Stimulated activated effector memory CD8-positive, alpha-beta T cell treated with anti-CD3 and anti-CD28 coated beads, Interleukin-12 subunit alpha, Interleukin-12 subunit beta, amount 100 ng/mL, for 72 hours (primary cell): Measurements from ENCODE around the gene SLC26A4.

Experiments
- ATAC-seq: fragments of 150-1000 bp; cut with Tn5 transposase; 2 replicates; pipeline ENCODE4 v1.10.0; 2021
- DNase-seq, 2 donors: peaks; one replicate each; pipeline ENCODE4 v3.0.0; 2021 to 2022; ENCODE audit warnings: low spot score in 2 of 2
- H3K27ac Mint-ChIP-seq: one replicate; pipeline ENCODE4 v1.8.0; 2022; ENCODE audit warnings: mild to moderate bottlenecking, mixed read lengths
- H3K36me3 Mint-ChIP-seq: one replicate; pipeline ENCODE4 v1.8.0; 2022; ENCODE audit warnings: mild to moderate bottlenecking, mixed read lengths
- H3K4me1 Mint-ChIP-seq: one replicate; pipeline ENCODE4 v1.8.0; 2022; ENCODE audit warnings: mixed read lengths
- H3K4me3 Mint-ChIP-seq: one replicate; pipeline ENCODE4 v1.8.0; 2022; ENCODE audit warnings: mild to moderate bottlenecking, mixed read lengths
- H3K9me3 Mint-ChIP-seq: one replicate; pipeline ENCODE4 v1.8.0; 2022; ENCODE audit warnings: mixed read lengths

SLC26A4 gene

GRCh38 chr7:107728276-107728675 is 67.6 kb downstream of the SLC26A4 start:
- no peaks in the 10 kb centered on the region for H3K4me1 Mint-ChIP-seq
- H3K27ac Mint-ChIP-seq, result no peak overlapping the region
- ATAC-seq (no peak), DNase-seq (no peak)
- no peak overlapping the region for H3K4me3 Mint-ChIP-seq
- H3K9me3 Mint-ChIP-seq, result no peaks in the 10 kb centered on the region
- no peaks in the 10 kb centered on the region for H3K36me3 Mint-ChIP-seq

DNA sequence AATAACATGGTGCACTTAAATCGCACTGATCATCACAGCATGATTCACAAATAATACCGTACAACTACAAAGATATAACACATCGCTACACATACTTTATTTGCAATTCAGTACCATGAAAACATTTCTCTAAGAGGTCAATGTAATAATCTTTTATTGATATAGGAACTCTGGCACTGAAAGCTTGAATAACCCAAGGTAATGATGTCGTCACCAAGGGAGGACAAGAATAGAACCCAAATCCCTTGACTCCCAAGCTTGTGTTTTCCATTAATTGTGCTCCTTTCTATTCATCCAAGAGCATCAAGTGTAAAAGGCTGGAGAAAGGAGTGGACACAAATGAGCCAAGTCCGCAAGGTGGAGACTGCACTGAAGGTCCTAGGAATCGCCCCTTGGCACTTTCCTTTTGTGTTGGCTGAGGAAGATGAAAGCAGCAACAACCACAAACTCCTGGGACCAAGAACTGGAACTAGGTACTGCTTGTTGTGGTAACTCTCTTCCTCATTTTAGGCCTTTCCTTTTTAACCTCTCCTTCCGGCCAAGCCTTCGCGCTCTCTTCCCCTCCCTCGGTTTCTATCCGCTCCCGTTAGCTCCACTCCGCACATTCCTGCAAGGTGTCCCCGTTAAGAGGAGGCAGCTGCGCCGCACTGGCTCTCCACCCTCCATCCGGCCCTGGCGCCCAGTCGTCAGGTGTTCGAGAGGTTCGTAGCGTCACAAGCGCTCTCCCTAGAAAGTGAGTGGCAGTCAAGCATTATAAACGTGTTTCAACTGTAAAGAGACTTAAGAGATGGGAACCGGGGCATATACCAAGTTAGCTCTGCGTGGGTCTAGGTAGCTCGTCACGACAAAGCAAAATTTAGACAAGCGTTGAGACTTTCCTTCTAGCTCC is 82.3 kb downstream of the SLC26A4 start:
- Mint-ChIP-seq H3K9me3 (no peaks in the 10 kb centered on the region), H3K4me1 (peaks cover 36% of the 10 kb centered on the region), H3K4me3 (peak overlapping the region; percentile 92), H3K27ac (peak overlapping the region; percentile 100), H3K36me3 (peaks cover 38% of the 10 kb centered on the region)
- peak; percentile 56 for ATAC-seq
- no peak for DNase-seq

DNA sequence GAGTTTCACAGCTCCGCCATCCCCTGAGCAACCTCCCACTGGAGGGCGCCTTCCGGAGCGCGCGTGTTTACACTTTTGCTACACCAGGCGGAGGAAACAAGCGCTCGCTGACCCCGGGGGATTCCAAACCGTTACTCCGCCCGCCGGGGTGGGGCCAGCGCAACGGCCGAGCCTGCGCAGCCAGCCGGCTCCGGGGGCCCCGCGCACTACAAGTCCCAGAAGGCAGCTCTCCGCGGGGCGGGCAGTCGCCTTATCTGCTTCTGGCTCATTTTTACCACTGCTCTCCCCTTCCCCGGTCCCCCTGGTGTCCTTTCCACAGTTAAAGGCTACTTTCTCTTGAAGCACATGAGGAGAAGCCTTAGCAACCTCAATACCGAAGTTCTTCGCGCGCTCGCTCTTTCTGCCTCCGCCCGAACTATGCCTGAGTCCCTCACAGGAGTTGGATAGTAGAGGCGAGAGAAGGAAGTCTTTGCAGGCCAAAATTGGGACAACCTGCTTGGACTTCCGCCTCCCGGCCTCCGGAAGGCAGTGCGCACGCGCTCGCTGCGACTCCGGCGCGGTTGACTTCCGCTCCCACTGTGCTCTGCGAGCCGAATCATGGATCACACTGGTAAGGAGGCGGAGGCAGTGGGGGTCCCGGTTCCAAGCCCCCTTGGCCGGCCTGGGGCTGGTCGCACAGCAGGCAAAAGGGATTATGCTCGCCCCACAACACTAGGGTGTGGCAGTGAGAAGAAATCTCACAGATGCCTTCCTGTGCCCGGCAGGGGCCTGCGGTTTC is 83.1 kb downstream of the SLC26A4 start, which contains the start of gene CBLL1:
Gene CBLL1 (plus strand): TSS at position 576 of the 778 bp plus-strand sequence. CDS start 22 bp downstream, at position 598.
- H3K36me3 Mint-ChIP-seq, result peaks cover 46% of the 10 kb centered on the region
- DNase-seq, result peak; percentile 94 to 98
- H3K9me3 Mint-ChIP-seq, result no peaks in the 10 kb centered on the region
- H3K4me3 Mint-ChIP-seq, result peak within 1 kb of the TSS; percentile 92
- H3K4me1 Mint-ChIP-seq, result peaks cover 40% of the 10 kb centered on the region
- peak; percentile 95 for ATAC-seq
- peak within 1 kb of the TSS; percentile 100 for H3K27ac Mint-ChIP-seq

DNA sequence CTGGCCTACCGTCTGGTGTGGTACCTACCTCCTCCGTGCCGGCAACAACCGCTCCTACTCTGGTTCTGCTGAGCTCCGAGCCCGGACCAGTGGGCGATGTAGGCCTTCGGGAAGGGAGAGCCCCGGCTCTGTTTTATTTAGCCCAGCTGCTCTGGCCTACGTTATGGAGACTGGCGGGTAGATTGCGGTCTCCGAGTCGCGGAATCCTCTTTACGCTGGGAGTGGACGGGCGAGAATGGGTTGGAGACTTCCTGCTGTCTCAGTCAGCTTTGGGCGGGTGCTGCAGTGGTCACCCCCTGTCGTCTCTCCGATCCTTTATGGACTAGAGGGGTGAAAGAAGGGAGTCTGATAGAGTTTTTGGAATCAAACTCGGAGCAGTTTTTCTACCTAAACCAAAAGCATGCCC is 83.7 kb downstream of the SLC26A4 start:
- ATAC-seq, result peak; percentile 60
- DNase-seq, result no peak
- H3K27ac Mint-ChIP-seq, result peak overlapping the region; percentile 100
- peak overlapping the region; percentile 92 for H3K4me3 Mint-ChIP-seq
- H3K36me3 Mint-ChIP-seq, result peaks cover 52% of the 10 kb centered on the region
- peaks cover 40% of the 10 kb centered on the region for H3K4me1 Mint-ChIP-seq
- no peaks in the 10 kb centered on the region for H3K9me3 Mint-ChIP-seq

GRCh38 chr7:107746006-107746405 is 85.4 kb downstream of the SLC26A4 start:
- DNase-seq (no peak), ATAC-seq (no peak)
- H3K4me3 Mint-ChIP-seq, result peak overlapping the region; percentile 92
- H3K9me3 Mint-ChIP-seq, result no peaks in the 10 kb centered on the region
- H3K36me3 Mint-ChIP-seq, result peaks cover 68% of the 10 kb centered on the region
- H3K27ac Mint-ChIP-seq, result peak overlapping the region; percentile 100
- peaks cover 40% of the 10 kb centered on the region for H3K4me1 Mint-ChIP-seq

- H3K36me3 Mint-ChIP-seq, result peaks cover 91% of the 10 kb centered on the region
- H3K27ac Mint-ChIP-seq, result peak overlapping the region; percentile 37
- no peak for ATAC-seq
Measured at GRCh38 chr7:107751113-107751512, 90.5 kb downstream of the SLC26A4 start.

GRCh38 chr7:107754642-107755041 is 94.0 kb downstream of the SLC26A4 start:
- Mint-ChIP-seq H3K4me3 (no peak overlapping the region), H3K4me1 (peaks cover 18% of the 10 kb centered on the region), H3K36me3 (peaks cover 100% of the 10 kb centered on the region), H3K27ac (no peak overlapping the region), H3K9me3 (no peaks in the 10 kb centered on the region)
- no peak for ATAC-seq
- no peak for DNase-seq

More at GRCh38 chr7:107751113-107751512, 90.5 kb downstream of the SLC26A4 start:
- Mint-ChIP-seq H3K4me3 (no peak overlapping the region), H3K4me1 (peaks cover 22% of the 10 kb centered on the region), H3K9me3 (no peaks in the 10 kb centered on the region)
- DNase-seq, result no peak

DNA sequence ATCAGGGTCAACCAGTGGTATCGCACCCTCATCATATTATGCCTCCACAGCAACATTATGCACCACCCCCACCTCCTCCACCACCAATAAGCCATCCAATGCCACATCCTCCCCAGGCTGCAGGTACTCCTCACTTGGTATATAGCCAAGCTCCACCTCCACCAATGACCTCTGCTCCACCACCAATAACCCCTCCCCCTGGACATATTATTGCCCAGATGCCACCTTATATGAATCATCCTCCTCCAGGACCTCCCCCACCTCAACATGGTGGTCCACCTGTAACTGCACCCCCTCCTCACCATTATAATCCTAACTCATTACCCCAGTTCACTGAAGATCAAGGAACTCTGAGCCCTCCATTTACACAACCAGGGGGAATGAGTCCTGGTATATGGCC is 98.0 kb downstream of the SLC26A4 start:
- peaks cover 11% of the 10 kb centered on the region for H3K4me1 Mint-ChIP-seq
- no peak overlapping the region for H3K4me3 Mint-ChIP-seq
- H3K9me3 Mint-ChIP-seq, result no peaks in the 10 kb centered on the region
- DNase-seq (no peak), ATAC-seq (peak; percentile 21)
- H3K27ac Mint-ChIP-seq, result peak overlapping the region; percentile 73
- peaks cover 80% of the 10 kb centered on the region for H3K36me3 Mint-ChIP-seq

GRCh38 chr7:107767391-107767790 is 106.8 kb downstream of the SLC26A4 start:
- peaks cover 8% of the 10 kb centered on the region for H3K4me1 Mint-ChIP-seq
- H3K27ac Mint-ChIP-seq, result no peak overlapping the region
- no peaks in the 10 kb centered on the region for H3K9me3 Mint-ChIP-seq
- DNase-seq (no peak), ATAC-seq (no peak)
- no peaks in the 10 kb centered on the region for H3K36me3 Mint-ChIP-seq
- no peak overlapping the region for H3K4me3 Mint-ChIP-seq
